IPS DF 4.7 (cell line): ENCODE results near the gene SAMD4A.
"Not testable (repeated sequence)": the region's sequence is repeated elsewhere in the genome, so short reads cannot be mapped to it uniquely, and the experiment has no call there.

Experiments
- DNase-seq: peaks from one replicate; pipeline ENCODE4 v3.0.0-alpha.2; 2013; ENCODE audit warnings: low spot score; ENCODE audit errors: extremely low read depth

The SAMD4A gene

DNA sequence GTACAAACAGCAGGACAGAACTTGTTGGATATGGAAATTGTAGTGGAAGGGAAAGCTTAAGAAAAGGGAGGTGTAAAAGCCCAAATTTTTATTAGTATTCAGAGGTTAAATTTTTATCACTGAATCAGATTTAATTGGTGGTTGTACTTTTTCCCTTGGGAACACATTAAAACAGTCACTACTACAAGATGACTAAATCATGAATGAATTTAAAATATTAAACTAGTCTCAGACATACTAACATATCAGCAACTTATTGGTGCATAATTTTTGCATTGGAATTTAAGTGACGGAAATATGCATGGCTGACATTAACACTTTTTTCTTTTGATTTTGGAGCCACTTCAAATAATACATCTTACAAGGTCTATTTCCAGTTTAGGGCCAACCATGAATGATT, 27.6 kb downstream of the SAMD4A start:
- no peak for DNase-seq

DNA sequence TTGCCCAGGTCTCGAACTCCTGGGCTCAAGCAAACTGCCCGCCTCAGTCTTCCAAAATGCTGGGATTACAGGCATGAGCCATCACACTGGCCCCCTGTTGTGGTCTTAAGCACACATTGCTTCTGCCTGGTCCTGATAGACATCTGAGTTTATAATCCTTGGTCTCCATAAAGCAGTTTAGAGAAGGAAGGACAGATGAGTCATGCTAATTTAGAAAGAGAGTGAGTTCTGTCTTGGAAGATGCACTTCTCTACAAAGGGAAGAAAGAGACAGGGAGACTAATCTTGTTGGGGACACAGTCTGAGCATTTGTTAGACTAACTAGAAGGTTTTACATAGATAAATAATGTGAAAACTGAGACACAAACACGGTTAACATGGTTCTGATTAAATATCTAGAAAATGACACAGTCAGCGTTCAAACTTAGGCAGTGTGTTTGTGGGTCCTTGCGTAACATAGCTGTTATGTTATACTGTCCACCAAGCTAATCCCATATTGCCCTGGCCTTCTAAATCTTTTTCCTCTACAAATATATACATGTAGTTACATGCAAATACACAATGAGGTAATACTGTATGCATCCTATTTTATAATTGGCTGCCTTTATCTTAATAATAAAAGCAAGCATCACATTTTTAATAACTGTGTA, 31.0 kb downstream of the SAMD4A start:
- DNase-seq, result no peak

DNA sequence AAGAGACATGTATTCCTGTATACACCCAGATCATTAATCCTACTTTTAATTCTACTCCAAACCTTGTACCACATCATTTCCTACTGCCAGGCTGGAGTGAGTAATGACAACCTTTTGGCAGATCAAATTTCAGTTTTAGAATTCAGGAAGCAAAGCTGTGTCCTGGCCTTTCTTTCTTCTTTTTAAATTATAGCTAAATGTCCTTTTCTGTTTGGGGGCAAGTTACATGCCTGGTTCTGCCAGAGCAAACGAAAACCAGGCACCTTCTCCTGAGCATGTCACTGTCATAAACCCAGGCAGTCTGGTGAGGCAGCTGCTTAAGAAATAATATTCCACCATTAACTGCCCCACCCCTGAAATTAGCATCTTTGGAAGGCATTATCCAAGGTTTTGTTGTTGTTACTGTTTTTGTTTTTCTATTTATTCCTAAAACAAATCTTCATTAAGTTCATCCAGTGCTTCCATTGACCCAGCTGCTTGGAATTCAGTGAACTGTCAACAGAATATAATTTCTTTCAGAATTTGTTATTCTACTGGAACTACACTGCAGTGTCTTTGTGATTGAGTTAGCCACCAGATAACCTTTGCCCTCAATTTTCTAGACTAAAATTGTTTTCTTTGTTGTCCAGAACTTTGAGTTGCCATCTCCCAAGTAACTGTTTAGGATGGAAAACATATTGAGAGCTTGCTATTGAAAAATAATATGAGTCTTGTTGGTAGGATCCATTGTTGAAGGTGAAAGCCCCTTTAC, 33.2 kb downstream of the SAMD4A start:
- DNase-seq, result no peak

DNA sequence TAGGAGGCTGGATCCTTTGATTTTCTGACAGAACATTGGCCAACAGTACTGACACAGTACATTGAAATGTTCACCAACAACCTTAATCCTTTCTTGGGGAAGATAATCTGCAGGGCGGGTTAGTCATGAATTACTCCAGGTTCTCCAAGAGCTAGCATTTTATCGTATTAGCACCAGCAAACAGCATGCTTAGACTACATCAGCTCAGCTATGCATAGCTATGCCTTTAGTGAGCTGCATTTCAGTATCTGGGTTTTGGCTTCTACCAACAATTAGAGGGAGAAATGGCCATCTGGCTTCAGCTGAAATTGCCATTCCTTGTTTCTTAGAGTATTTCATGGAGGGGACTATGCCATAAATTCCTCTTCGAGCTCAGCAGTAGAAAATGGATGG, 33.8 kb downstream of the SAMD4A start:
- DNase-seq, result no peak

DNA sequence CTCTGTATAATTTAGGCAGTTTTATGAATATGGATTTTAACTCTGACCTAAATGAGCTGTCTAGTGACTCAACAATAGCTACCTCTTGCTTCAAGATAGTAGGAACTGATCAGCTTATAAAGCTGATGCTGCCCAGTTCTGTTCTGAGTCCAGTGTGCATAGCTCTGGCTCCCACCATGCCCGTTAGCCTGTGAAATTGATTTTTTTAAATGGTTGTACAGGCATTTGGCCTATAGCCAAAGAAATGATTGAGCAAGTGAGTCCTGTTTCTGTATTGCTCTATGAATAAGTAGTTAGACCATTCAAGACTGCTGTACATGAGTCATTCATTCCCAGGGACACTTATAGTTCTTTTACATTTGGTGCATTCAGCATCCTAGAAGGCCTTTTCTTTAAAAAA, 36.4 kb downstream of the SAMD4A start:
- DNase-seq, result no peak

DNA sequence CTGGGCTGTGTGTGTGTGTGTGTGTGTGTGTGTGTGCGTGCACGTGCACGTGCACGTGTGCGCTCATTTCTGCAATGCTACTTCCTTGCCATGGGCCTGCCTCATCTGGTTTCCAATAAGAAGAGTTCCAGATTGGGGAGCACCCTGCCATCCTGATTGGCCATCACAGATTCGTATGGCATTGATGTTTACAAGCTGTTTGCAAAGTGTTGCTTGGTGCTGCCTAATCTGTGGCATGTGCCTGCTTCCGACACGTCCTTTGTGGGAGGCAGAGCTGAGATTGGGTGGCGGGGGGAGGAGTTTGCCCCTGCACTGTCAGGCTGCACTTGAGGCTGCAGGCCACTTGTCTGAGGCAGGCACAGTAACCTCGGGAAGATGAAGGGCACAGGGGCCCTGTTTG, 39.2 kb downstream of the SAMD4A start:
- DNase-seq, result no peak

DNA sequence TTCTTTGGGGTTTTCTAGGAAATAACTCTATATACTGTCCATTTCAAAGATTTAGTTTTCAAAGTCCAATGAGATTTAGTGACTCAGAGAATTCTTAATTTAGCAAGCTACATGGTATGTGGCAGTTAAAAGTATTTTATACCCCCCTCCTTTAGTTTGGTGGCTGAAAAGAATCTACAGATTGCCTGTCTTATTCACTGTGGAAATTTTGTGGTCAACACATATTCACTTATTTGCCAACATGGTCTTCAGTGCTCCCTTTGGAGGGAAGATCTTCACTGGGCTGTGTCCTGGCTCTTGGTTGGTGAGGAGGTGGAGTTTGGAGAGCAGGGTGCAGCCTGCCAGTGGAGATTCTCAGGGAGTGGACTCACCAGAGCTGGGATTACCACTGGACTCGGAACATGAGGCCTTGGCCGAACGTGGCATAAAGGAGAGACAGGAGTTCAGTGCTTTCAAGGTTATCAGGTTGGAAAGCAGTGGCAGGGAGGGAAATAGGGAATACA, 39.8 kb downstream of the SAMD4A start:
- no peak for DNase-seq

DNA sequence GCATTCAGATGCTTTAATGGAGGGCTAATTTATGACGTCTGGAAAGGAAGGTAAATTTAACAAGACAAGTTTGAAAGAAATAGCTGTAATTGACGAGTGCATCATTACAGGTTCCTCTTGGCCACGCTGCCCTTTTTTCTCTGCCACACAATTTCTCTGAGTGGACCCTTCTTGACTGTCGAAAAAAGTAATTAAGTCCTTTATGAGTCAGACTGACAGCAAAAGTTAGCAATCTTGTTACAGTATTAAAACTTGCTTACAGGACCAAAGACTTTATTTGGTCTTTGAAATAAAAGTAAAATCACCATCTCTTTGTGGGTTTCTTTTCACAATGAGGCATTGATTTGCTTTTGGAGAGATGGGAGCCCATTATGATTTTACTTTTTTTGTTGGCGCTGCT, 42.6 kb downstream of the SAMD4A start:
- no peak for DNase-seq

DNA sequence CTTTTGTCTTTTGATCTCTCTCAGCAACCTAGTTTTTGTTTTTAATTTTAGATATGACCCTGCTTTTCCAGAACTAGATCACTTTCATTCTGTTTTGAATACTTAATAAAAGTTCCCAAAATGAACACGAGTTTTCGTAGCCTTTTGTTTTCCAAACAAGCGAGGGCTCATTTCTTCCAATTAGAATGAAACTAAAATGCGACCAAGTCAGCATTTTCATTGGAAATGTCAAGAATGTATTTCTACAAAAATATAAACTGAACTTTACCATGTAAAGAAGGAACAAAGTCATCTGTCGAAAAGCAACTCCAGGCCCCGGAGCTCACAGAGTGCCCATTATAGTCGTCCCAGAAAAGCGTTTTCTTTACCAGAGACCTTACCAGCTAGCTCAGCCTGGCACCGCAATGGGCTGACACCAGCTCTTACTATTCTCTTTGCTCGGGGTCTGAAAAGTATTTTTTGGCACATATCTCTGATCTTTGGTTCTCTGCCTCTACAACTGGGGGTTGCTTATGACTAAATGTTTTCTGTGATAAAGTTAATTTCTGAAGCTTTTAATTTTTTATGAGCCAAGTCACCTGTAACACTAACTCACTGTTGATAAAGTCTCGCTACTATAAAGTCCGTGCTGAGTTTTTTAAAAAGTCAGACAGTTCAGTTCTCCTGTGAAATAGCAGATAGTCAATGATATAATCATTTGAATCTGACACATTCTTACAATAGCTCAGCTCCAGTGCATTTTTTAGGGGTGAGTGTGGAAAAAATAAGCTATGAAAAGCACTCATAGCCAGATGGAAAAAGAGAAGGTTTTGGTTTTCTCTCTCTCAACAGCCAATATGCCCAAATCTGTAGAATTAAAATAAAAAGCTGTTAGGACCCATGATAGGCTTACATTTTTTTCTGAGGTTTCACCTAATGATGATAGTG, 43.4 kb downstream of the SAMD4A start:
- no peak for DNase-seq

DNA sequence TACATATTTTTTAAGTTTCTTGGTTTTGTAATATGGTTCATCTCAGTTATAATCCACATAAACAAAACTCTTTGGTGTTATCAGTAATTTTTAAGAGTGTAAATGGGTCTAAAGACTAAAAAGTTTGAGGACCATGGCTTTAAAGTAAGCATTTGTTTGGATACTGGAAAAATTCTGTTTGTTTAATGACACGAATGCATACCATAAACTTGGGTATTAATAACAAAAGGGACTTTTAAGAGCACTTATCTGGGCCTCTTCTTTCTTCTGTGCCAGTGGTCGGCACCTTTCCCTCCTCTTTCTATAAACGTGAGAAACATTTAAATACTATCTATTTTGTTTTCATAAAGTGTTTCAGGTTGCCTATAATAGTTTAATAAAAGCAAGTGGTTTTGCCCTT, 47.4 kb downstream of the SAMD4A start:
- DNase-seq, result no peak

DNA sequence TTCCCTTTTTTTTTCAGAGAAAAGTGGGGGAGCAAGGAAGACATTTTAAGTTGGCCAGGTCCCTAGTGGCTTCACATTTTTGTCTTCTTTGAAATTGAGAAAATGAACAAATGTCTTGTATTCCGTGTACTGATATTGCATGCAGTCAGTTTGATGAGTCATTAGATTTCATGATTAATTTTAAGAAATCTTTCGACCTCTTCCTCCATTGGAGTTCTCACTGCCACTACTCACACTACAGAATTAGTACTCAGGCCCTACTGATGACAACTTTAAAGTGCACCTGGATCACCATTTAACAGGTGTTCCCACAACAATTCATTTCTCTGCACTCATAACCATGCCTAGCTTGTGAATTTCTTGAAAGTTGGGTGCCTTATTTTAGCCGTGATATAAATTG, 50.5 kb downstream of the SAMD4A start:
- no peak for DNase-seq

DNA sequence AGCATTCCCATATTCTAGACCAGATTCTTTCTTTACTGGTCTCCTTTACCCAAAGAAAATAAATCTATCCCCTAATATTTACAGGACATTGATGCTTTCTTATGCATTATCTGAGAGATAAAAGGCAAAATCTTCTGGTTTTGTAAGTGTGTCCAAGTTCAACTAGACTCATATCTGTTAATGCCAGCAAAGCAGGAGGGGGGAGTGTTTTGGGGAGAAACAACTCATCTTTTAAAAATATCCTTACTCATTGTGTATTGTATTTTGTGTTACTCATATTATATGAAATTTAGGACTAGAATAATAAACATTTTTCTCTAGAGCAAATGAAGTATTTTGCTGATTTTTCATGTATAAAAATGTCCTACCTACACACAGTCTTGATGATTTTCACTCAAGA, 54.8 kb downstream of the SAMD4A start:
- DNase-seq, result no peak

DNA sequence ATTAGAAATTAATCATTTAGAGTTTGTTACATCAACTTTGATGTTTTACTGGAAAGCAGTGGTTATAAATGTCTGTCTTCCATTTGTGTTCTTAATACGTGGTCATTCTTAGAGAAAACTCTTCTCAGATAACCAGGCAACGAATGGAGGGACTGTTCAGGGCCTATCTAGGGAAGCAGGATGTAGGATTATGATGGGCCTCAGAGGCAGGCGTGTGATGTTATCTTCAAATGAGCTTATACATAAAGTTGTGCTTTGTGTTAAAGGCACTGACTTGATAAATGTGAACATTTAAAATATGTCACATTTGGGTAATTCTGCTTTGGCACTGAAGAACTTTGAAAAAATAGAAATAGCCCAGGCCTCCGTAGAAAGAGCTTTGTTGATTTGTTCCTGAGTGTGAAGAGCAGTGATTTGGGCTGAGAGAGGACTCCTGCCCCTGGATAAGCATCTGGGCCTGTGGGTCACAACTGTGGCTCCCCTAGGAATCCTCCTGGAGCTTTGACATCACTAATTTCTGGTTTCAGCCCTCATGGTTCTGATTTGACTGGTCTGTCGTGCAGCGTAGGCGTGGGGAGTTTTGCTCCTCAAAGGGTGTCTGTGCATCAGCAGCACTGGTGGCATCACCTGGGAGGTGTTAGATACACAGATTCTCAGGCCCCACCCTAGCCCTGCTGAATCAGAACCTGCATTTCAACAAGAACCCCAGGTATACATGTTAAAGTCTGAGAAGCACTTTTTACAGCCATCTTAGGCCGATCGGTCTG, 55.4 kb downstream of the SAMD4A start:
- DNase-seq, result no peak

DNA sequence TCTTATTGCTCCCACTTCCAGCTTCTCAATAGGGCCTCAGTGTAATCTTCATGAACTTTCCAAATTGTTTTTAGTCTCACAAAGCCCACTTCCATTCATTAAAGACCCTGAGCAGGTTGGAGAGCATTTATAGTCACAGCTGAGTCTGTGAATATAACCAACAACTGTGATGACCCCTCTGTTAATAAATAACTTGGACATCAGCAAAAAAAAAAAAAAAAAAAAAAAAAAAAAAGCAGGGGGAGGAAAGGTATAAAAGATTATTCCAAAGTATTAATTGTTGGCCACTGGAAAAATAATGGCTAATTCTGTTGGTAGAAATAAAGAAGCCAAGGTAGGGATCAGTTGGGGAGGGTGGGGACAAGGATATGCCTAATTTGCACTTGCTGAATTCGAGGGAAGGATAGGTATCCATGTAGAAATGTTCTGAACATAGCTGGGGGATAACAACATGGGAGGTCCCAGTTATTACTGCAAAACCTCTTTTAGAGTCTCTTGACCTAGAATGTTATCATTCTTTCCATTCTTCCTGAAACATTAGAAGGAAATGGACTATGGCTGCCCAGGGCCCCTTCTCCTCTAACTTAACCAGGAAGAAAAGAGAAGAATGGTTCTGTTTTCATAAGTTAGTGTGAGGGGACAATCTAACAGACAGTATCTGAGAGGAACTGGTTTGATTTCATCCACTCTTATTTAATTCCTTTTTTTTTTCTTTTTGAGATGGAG, 56.5 kb downstream of the SAMD4A start:
- DNase-seq, result no peak

DNA sequence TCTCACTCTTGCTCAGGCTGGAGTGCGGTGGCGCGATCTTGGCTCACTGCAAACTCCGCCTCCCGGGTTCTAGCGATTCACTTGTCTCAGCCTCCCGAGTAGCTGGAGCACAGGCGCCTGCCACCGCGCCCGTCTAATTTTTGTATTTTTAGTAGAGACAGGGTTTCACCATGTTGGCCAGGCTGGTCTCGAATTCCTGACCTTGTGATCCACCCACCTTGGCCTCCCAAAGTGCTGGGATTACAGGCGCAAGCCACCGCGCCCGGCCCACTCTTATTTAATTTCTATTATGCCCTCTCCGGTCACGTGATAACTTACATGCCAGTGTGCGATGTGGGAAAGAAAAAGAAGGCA, 57.1 kb downstream of the SAMD4A start:
- not testable (repeated sequence) for DNase-seq

DNA sequence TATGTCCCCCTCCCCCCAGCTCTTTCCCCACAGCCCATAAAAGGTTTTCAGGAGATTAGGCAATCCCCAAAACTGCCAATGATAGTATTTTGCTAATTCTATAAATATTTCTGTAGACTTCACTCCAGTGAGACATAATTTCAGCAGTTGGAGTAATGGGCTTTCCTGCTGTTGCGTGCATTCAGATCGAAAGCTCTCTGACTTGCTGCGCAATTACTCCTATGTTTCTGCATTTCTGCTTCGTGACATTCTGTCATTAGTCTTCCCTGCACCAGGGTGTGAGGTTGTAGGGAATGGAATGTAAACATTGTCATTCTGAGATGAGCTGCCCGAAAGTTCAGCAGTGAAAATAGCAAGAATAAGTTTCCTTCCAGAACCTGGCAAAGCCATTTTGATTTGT, 58.2 kb downstream of the SAMD4A start:
- no peak for DNase-seq

DNA sequence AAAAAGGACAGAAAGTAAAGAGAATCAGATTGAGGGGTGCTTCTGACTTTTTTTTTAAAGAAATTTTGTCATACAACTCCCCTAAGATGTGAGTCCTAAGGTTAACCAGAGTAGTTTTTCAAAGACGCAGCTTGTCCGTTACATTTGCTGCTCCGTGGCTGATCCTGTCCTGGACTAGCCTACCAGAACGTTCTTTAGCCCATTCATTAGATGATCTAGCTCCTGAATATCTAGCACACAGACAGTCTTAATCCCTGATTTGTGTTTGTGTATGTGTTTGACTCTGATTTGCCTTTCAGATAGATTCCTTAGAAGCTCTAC, 60.3 kb downstream of the SAMD4A start:
- no peak for DNase-seq

DNA sequence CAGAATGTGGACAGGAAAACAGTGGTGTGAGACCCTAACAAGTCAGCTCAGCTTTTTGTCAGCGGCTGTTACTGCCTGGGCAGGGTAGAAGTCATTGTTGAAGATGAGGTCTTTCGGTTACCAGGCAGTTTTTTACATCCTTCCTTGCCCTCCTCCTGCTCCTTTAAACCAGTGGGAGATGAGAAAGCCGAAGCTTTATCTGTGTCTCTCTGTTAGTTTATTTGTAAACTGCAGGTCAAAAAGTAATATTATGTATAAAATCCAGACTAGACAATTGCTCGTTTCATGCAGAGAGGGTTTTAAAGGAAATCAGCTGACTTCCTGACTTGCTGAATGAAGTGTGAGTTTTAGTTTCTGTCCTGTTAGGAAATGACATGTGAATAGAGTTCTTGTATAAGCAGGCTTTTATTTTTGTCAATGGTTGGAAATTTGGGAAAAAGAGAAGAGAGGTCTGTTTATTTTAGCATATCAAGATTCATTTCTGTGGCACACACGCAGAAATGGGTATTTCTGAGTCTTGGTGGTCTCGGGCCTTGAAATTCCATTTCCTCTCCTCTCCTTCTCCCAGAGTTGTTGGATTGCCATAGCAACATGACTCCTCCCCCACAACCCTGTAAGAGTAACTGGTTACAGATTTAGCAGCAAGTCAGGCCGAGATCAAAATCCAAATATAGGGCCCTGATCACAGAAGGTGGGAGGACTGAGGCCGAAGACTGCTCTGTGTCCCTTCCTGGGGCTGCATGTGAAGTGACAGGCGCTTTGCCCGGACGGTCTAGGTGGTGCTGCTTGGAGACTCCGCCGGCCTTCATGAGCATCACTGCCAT, 60.8 kb downstream of the SAMD4A start:
- DNase-seq, result no peak

DNA sequence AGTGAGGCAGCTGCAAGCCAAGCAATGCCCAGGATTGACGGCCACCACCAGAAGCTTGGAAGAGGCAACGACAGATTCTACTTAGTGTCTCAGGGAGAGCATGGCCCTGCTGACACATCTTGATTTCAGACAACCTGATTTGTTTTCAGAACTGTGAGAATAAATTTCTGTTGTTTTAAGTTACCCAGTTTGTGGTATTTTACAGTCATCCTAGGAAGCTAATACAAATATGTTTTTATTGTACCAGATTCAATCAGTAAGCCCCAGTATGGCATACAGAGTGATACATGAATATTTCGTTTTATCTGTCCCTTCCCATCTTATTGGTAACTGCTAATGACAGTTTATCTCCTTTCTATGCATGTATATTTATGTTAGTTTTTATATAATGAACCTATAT, 62.3 kb downstream of the SAMD4A start:
- DNase-seq, result no peak
